ENCODE results near the gene HSPBAP1. TPM values are rescaled to one million over a fixed set of nuclear protein-coding genes. Genes with fewer than 3 reads are reported as not detected.

The HSPBAP1 gene
- total and polyA plus RNA-seq, 9 of the 15 experiments (the other 6 are each of a cell fraction or from before 2014, with no cell fraction given): 2.1 to 4.5 (median 3.4) TPM

DNA sequence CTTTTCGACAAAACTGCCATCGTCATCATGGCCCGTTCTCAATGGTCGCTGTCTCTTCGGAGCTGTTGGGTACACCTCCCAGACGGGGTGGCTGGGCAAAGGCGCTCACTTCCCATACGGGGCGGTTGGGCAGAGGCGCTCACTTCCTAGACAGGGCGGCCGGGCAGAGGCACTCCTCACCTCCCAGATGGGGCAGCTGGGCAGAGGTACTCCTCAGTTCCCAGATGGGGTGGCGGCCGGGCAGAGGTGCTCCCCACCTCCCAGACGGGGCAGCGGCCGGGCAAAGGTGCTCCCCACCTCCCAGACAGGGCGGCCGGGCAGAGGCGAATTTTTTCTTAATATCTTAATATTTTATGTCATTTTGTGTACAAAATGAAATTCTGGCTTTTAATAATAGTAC, 68.5 kb downstream of the HSPBAP1 start:
- H2AFZ ChIP-seq (ENCODE audit: low read depth, low read length): no peak overlapping the region
- in situ Hi-C loops (cut with MboI): no loop called here

More for the DNA sequence above, 68.5 kb downstream of the HSPBAP1 start:
- Histone ChIP-seq H3K4me3 (no peak overlapping the region), H3K9ac (ENCODE audit: insufficient read depth in 1 of 2, low read depth in 2 of 2, low read length in 2 of 2) (no peak overlapping the region), H3K4me1 (replicated peaks in 1 of 2; ENCODE audit: control insufficient read depth in 2 of 2, insufficient read depth in 2 of 2, low read length in 2 of 2) (peaks cover 3 to 5% of the 10 kb centered on the region in 2 experiments; a peak in 4 of 5 replicates), H3K27me3 (ENCODE audit: control insufficient read depth in 2 of 2, insufficient read depth in 2 of 2, low read length in 2 of 2) (no peaks in the 10 kb centered on the region), H3K4me2 (ENCODE audit: insufficient read depth, low read length) (no peak overlapping the region), H3K79me2 (ENCODE audit: control insufficient read depth, insufficient read depth, low read length) (no peaks in the 10 kb centered on the region), H3K36me3 (ENCODE audit: control insufficient read depth, insufficient read depth, low read length) (no peaks in the 10 kb centered on the region), H3K9me3 (replicated peaks; ENCODE audit: control insufficient read depth, insufficient read depth, low read depth, low read length) (no peaks in the 10 kb centered on the region), H3K27ac (ENCODE audit: extremely low read depth, low read depth, low read length) (no peak overlapping the region), H3K9me1 (ENCODE audit: control insufficient read depth, insufficient read depth, low read length) (peaks cover 2% of the 10 kb centered on the region), H4K20me1 (replicated peaks; ENCODE audit: control insufficient read depth, insufficient read depth, low read length) (no peaks in the 10 kb centered on the region)
- intact Hi-C loops (cut with micrococcal nuclease): no loop called here
- FAIRE-seq: no peak
- ChIA-PET CTCF (ENCODE audit: low intra/inter-chr PET ratio) (no interaction called here), POLR2A (no interaction called here)
- no TSS peak for BruUV-seq (replicated peaks)
- 86% methylated on average over 7 of the region's 20 CpGs for WGBS (ENCODE audit: insufficient coverage, low coverage, missing lambda C conversion rate)
- TF ChIP-seq BRCA1 (IDR thresholded peaks at IDR 0.05) (no peak), BRCA1 (CRISPR knock-in tag; IDR thresholded peaks at IDR 0.05) (no peak), TARDBP (IDR thresholded peaks at IDR 0.05) (no peak), ZNF778 (CRISPR knock-in tag; IDR thresholded peaks at IDR 0.05) (no peak), NR2F6 (CRISPR knock-in tag; IDR thresholded peaks at IDR 0.05) (no peak), TCFL5 (CRISPR knock-in tag; conservative IDR thresholded peaks at IDR 0.05) (no peak), SP2 (IDR thresholded peaks at IDR 0.05; ENCODE audit: extremely low read depth, low read depth, low read length, poor library complexity, severe bottlenecking) (no peak), DNMT1 (IDR thresholded peaks at IDR 0.05) (no peak), NFIC (IDR thresholded peaks at IDR 0.05) (no peak), ZNF174 (CRISPR knock-in tag; IDR thresholded peaks at IDR 0.05) (no peak), MEF2D (tag; conservative IDR thresholded peaks at IDR 0.05; ENCODE audit: low read depth) (no peak), STAT5A (IDR thresholded peaks at IDR 0.05; ENCODE audit: borderline replicate concordance, low read length) (no peak), DPF2 (IDR thresholded peaks at IDR 0.05) (no peak), TAF15 (IDR thresholded peaks at IDR 0.05; ENCODE audit: low read depth, low read length) (no peak), ELF2 (CRISPR knock-in tag; IDR thresholded peaks at IDR 0.05) (no peak), KDM5B (IDR thresholded peaks at IDR 0.05; ENCODE audit: insufficient replicate concordance, low read depth, low read length) (no peak), MAFG (tag; conservative IDR thresholded peaks at IDR 0.05) (no peak), FOXK1 (CRISPR knock-in tag; IDR thresholded peaks at IDR 0.05; ENCODE audit: borderline replicate concordance) (no peak), FUS (optimal IDR thresholded peaks at IDR 0.05; ENCODE audit: low read depth, low read length) (no peak)
- TF ChIP-seq, protein P1, sequence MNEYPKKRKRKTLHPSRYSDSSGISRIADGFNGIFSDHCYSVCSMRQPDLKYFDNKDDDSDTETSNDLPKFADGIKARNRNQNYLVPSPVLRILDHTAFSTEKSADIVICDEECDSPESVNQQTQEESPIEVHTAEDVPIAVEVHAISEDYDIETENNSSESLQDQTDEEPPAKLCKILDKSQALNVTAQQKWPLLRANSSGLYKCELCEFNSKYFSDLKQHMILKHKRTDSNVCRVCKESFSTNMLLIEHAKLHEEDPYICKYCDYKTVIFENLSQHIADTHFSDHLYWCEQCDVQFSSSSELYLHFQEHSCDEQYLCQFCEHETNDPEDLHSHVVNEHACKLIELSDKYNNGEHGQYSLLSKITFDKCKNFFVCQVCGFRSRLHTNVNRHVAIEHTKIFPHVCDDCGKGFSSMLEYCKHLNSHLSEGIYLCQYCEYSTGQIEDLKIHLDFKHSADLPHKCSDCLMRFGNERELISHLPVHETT (CRISPR knock-in tag; conservative IDR thresholded peaks at IDR 0.05 in 1 of 2, IDR thresholded peaks at IDR 0.05 in 1 of 2): no peak
- TF ChIP-seq, protein P2, sequence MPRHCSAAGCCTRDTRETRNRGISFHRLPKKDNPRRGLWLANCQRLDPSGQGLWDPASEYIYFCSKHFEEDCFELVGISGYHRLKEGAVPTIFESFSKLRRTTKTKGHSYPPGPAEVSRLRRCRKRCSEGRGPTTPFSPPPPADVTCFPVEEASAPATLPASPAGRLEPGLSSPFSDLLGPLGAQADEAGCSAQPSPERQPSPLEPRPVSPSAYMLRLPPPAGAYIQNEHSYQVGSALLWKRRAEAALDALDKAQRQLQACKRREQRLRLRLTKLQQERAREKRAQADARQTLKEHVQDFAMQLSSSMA (CRISPR knock-in tag; IDR thresholded peaks at IDR 0.05): no peak
- DNase-seq (ENCODE audit: extremely low read depth in 1 of 4, low spot score in 3 of 4): no peak
- no peak for ATAC-seq
